SK-N-SH treated with all-trans-retinoic acid at 6 μM for 48 hours (cell line): ENCODE measurements around the gene TWNK.

ENCODE experiments used
- ARNTL ChIP-seq: fragments of 450-650 bp; formaldehyde crosslinking; IDR thresholded peaks from 2 replicates; pipeline ENCODE4 v1.5.0; 2020; ENCODE audit warnings: low read depth, mild to moderate bottlenecking, moderate library complexity, borderline replicate concordance
- CSDC2 ChIP-seq: fragments of 250-450 bp; sonication (Bioruptor Pico); IDR thresholded peaks from 2 replicates; pipeline ENCODE4 v1.5.0; 2020; ENCODE audit warnings: mild to moderate bottlenecking, moderate library complexity
- RARB ChIP-seq: fragments of 250-450 bp; sonication (Bioruptor Pico); IDR thresholded peaks from 2 replicates; pipeline ENCODE4 v1.8.0; 2021; ENCODE audit warnings: mild to moderate bottlenecking, moderate library complexity
- SNAI2 ChIP-seq: fragments of 250-450 bp; sonication (Bioruptor Pico); IDR thresholded peaks from 2 replicates; pipeline ENCODE4 v1.5.0; 2020; ENCODE audit warnings: mild to moderate bottlenecking, moderate library complexity
- TOX ChIP-seq: fragments of 250-450 bp; sonication (Bioruptor Pico); IDR thresholded peaks from 2 replicates; pipeline ENCODE4 v1.8.0; 2021; ENCODE audit warnings: mild to moderate bottlenecking, moderate library complexity, borderline replicate concordance
- ZC3H10 ChIP-seq: fragments of 250-450 bp; sonication (Bioruptor Pico); IDR thresholded peaks from 2 replicates; pipeline ENCODE4 v1.5.1; 2021; ENCODE audit warnings: mild to moderate bottlenecking, moderate library complexity
- ZFP3 ChIP-seq: fragments of 250-450 bp; sonication (Bioruptor Pico); IDR thresholded peaks from 2 replicates; pipeline ENCODE4 v1.5.0; 2020; ENCODE audit warnings: mild to moderate bottlenecking, moderate library complexity
- ZNF70 ChIP-seq: fragments of 450-650 bp; formaldehyde crosslinking; IDR thresholded peaks from 2 replicates; pipeline ENCODE4 v1.5.0; 2020; ENCODE audit warnings: mild to moderate bottlenecking, moderate library complexity
- TF ChIP-seq, protein P1 (sequence below): fragments of 250-450 bp; sonication (Bioruptor Pico); IDR thresholded peaks from 2 replicates; pipeline ENCODE4 v1.8.0; 2020; ENCODE audit warnings: mild to moderate bottlenecking, moderate library complexity, borderline replicate concordance
- TF ChIP-seq, protein P2 (sequence below): fragments of 250-450 bp; sonication (Bioruptor Pico); IDR thresholded peaks from 2 replicates; pipeline ENCODE4 v1.5.1; 2020; ENCODE audit warnings: low read depth, mild to moderate bottlenecking, moderate library complexity

DNA sequence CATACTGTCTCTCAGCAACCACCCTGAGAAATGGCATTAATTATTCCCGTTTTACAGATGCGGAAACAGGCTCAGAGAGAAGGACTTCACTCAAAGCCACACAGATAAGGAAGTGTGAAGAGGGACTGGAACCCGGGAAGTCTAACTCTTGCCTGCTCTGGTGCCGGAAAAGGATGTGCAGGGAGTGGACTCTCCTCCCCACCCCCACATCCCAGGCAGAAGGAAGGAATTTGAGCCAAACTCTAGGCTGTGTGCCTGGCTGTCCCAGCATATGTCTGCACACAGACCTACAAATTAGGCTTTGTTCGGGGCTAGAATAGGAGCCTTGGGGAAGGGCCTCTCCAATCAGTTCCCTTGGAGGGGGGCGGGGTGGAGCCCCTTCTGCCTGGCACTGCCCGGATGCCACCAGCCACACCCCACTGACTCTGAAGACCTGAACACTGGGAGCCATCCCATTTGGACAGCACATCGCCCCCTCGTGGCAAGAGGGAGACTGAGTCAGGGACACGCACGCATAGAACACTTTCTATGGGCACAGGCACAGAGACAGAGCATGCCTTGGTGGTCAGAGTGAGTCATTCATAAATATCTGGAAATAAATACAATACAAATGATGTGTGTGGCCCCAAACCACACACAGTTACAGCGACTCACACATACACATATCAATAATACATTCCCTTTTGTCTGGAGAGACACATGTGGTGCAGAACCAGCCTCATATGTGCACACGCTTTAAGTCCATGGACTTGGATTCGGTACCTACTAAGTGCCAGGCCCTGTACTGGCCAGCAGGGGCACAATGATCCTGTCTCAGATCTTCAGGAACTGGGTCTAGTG is 25.4 kb downstream of the TWNK start:
- TF ChIP-seq ZNF70 (no peak), ARNTL (CRISPR knock-in tag) (no peak), ZC3H10 (CRISPR knock-in tag) (no peak), ZFP3 (CRISPR knock-in tag) (no peak), RARB (CRISPR knock-in tag) (no peak), TOX (CRISPR knock-in tag) (no peak), SNAI2 (CRISPR knock-in tag) (no peak), CSDC2 (CRISPR knock-in tag) (no peak)
- TF ChIP-seq, protein P1, sequence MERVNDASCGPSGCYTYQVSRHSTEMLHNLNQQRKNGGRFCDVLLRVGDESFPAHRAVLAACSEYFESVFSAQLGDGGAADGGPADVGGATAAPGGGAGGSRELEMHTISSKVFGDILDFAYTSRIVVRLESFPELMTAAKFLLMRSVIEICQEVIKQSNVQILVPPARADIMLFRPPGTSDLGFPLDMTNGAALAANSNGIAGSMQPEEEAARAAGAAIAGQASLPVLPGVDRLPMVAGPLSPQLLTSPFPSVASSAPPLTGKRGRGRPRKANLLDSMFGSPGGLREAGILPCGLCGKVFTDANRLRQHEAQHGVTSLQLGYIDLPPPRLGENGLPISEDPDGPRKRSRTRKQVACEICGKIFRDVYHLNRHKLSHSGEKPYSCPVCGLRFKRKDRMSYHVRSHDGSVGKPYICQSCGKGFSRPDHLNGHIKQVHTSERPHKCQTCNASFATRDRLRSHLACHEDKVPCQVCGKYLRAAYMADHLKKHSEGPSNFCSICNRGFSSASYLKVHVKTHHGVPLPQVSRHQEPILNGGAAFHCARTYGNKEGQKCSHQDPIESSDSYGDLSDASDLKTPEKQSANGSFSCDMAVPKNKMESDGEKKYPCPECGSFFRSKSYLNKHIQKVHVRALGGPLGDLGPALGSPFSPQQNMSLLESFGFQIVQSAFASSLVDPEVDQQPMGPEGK: no peak
- TF ChIP-seq, protein P2, sequence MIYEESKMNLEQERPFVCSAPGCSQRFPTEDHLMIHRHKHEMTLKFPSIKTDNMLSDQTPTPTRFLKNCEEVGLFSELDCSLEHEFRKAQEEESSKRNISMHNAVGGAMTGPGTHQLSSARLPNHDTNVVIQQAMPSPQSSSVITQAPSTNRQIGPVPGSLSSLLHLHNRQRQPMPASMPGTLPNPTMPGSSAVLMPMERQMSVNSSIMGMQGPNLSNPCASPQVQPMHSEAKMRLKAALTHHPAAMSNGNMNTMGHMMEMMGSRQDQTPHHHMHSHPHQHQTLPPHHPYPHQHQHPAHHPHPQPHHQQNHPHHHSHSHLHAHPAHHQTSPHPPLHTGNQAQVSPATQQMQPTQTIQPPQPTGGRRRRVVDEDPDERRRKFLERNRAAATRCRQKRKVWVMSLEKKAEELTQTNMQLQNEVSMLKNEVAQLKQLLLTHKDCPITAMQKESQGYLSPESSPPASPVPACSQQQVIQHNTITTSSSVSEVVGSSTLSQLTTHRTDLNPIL: no peak
